ENCODE data around the gene CCDC78.

DNA sequence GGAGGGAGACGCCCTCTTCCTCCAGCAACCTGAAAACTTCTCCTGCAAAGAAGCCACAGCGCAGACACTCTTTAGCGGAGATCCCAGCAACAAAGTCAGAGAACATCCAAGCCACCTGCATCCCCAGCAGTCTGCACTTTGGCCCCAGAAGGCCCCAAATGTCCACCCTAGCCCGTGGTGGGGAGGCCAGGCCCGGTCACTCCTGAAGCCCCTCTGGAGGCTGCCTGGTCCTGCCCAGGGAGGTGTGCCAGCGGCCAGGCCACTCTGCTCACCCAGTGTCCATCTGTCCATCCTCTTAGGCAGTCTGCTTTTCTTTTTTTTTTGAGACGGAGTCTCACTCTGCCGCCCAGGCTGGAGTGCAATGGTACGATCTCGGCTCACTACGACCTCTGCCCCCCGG is 6.1 kb upstream of the CCDC78 start:
- no peak for TF ChIP-seq POLR2A (IDR thresholded peaks at IDR 0.05)
- no peak for TF ChIP-seq CTCF (IDR thresholded peaks at IDR 0.05)
